HG02759 (cell line): ENCODE data around the gene LMX1A.
A peak's percentile ranks its signal among the peaks of the same experiment; 100 is the strongest.

Experiments
- ATAC-seq: cut with Tn5 transposase; IDR thresholded peaks from one replicate; pipeline ENCODE4 v1.9.1; 2021; ENCODE audit warnings: mild to moderate bottlenecking, moderate library complexity; ENCODE audit not compliant: unreplicated experiment

The LMX1A gene

GRCh38 chr1:165367375-165367993 is 11.0 kb upstream of the LMX1A start:
- ATAC-seq: peak; percentile 80

- ATAC-seq: no peak
Measured at GRCh38 chr1:165365341-165365740, 8.8 kb upstream of the LMX1A start.

GRCh38 chr1:165364568-165365133 is 8.1 kb upstream of the LMX1A start:
- no peak for ATAC-seq

GRCh38 chr1:165356876-165357275 is 361 bp upstream of the LMX1A start:
- no peak for ATAC-seq

GRCh38 chr1:165355139-165355976 is 1.2 kb downstream of the LMX1A start:
- no peak for ATAC-seq

GRCh38 chr1:165354739-165355138 is 1.8 kb downstream of the LMX1A start:
- ATAC-seq: no peak

DNA sequence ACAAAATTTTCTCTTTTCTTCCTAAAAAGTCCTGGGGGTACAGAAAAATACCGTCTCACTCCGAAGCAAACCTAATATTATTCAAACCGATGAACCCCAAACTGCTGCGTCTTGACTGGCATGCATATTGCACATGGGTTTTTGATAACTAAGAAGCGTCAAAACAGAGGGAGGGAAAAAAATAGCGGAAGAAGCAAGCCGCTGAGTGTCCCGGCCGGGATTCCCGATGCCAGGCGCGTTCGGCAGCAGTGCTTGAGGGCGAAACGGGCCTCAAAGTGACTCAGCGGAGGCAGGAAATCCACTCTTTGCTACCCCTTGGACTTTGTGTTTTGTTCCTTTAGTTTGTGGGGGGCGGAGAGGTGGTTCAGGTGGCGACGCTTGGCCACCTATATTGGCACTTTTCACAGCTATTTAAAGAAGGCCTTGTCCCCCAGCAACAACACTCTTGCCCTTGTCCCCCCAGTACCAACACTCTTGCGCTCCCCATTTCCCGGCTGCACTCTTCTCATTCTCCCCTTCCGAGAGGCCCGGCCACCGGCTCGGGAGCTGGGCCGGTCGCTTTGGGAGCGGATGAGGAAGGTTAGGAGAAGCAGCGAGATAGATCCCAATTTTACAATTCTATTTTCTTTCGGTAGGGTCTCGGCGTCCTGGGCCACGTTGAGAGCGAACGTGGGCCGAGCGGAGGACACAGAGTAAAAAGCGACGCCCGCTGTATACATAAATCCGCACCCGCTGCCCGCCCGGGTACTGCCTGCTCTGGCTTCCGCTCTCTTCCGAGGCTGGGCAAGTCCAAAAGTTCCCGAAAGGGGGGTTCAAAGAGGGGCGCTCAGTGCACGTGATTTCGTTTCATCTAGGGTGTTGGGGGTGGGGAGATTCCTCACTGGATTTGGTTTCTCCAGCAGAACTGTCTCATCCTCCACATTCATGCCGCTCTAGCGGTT is 2.5 kb downstream of the LMX1A start:
- no peak for ATAC-seq

DNA sequence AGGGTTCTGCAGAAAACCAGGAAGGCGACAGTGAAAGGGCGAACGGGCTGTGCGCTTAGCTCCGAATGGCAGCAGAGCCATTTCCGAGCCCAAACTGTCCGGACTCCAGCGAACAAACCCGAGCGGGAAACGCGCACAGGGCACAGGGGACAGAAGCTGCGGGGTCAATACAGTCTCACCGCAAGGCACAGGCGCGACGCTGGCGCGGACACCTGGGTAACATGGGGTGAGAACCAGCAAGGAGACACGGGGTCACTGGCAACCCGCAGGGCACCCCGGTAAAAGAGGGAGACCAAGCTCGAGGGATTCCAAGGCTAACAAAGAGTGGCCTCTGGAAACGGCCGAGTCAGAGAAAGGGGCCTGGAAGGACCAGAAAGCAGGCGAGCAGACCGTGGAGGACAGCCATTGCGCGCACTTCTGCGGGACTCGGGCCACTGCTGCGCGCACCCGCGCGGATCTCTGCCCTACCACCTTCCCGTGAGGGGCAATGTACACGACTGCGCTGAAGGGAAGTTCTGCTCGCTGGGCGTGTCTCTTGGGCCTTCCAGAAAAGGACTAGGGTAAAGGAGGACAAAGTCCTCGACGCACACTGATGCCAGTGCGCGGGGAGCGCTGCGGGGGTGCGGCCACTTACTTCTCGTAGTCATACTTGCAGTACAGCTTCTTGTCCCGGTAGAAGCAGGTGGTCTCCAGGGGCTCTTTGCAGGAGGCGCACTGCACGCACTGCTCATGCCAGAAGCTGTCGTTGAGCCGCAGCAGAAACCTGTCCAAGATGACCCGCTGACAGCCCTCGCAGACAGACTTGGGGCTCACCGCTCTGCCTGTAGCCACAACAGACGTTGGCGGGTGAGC is 3.8 kb downstream of the LMX1A start:
- ATAC-seq: no peak

- ATAC-seq: no peak
Measured at GRCh38 chr1:165351863-165352441, 4.6 kb downstream of the LMX1A start.

GRCh38 chr1:165350840-165351239 is 5.7 kb downstream of the LMX1A start:
- ATAC-seq: no peak

DNA sequence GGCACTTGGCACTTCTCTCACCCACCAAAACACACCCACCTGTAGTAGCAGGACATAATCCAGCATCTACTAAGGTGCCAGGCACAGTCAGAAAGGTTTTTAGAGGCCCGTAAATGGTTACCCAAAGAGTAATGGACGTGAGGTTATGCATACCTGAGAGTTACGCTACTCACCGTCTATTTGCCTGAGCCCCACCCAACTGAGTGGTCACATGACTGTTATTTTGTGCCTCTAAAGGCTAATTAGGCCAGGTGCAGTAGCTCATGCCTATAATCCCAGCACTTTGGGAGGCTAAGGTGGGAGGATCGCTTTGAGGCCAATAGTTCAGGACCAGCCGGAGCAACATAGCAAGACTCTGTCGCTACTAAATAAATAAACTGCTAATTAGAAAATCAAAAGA is 11.0 kb downstream of the LMX1A start:
- ATAC-seq: no peak

- no peak for ATAC-seq
Measured at GRCh38 chr1:165344736-165345135, 11.8 kb downstream of the LMX1A start.

DNA sequence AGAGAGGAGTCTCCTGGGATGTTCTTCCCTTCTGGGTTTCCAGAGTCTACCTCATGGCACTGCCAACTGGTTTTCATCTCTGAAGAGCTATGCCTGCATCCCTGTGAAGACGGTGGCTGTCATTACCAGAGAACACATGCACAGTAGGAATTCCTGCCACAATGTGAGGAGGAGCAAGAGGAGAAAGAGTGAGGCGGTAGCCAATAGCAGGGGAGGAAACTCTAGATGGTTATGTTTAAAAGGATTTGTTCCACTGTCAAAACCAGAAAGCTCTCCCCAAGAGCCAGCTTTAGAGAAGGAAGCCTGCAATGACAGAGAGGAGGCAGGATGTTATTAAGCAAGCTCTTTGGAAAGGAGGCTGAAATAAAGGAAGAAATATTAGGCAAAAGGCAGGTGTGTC is 12.3 kb downstream of the LMX1A start:
- no peak for ATAC-seq

GRCh38 chr1:165342587-165342986 is 13.9 kb downstream of the LMX1A start:
- no peak for ATAC-seq

- no peak for ATAC-seq
Measured at GRCh38 chr1:165342168-165342567, 14.3 kb downstream of the LMX1A start.

DNA sequence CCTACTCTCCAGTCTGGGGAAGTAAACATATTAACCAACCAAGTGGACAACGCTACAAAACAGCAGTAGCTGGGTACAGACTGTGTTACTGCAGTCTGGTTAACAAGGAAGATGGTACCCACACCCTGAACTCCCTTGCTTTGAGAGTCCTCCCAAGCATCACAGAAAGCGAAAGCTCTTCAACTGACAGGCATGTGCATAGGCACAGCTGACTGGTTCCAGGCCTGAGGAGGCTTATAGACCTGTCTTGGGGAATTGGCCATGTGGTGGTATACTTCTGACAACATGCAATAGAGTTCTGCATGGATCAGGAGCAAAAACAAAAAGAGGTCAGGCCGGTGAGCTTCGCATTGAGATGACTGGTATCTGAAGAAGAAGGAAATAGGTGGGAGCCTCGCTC is 17.4 kb downstream of the LMX1A start:
- ATAC-seq: no peak

GRCh38 chr1:165330483-165330882 is 26.0 kb downstream of the LMX1A start:
- ATAC-seq: no peak

DNA sequence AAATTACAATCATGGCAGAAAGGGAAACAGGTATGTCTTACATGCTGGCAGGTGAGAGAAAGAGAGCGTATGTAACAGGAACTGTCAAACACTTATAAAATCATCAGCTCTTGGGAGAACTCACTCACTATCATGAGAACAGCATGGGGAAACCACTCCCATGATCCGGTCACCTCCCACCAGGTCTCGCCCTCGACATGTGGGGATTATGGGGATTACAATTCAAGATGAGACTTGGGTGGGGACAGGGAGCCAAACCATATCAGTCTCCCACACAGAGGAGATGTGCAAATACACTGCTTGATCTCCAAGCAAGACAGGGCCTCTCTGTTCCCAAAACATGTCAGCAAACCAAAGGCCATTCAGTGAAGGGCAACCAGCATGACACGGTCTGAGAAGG is 27.4 kb downstream of the LMX1A start:
- ATAC-seq: no peak

GRCh38 chr1:165328136-165328535 is 28.4 kb downstream of the LMX1A start:
- no peak for ATAC-seq

DNA sequence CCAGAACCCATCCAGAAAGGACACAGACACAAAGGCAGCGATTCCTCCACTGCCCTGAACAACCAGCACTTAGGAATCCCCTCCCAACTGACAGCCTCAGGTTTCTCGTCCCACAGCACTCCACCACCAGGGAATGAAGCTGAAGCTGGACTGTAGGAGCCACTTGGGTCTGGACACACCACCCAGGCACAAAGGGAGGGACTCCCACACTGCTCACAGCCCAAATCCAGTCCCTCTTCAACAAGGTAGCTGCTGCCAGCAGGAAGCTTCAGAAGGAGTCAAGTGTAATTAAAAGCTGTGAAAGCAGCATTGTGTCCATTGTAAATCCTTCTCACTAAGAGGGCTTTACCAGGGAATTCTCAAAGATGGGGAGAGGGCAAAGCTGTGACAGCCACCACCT is 29.0 kb downstream of the LMX1A start:
- no peak for ATAC-seq
